ENCODE data around the gene ATAD3A.
"Not testable (repeated sequence)": the region's sequence is repeated elsewhere in the genome, so short reads cannot be mapped to it uniquely, and the experiment has no call there.

ATAD3A gene

GRCh38 chr1:1524750-1525383 lies 12.9 kb downstream of the ATAD3A start:
- not testable (repeated sequence) for DNase-seq

GRCh38 chr1:1526476-1526875 lies 14.5 kb downstream of the ATAD3A start:
- DNase-seq = not testable (repeated sequence)

DNA sequence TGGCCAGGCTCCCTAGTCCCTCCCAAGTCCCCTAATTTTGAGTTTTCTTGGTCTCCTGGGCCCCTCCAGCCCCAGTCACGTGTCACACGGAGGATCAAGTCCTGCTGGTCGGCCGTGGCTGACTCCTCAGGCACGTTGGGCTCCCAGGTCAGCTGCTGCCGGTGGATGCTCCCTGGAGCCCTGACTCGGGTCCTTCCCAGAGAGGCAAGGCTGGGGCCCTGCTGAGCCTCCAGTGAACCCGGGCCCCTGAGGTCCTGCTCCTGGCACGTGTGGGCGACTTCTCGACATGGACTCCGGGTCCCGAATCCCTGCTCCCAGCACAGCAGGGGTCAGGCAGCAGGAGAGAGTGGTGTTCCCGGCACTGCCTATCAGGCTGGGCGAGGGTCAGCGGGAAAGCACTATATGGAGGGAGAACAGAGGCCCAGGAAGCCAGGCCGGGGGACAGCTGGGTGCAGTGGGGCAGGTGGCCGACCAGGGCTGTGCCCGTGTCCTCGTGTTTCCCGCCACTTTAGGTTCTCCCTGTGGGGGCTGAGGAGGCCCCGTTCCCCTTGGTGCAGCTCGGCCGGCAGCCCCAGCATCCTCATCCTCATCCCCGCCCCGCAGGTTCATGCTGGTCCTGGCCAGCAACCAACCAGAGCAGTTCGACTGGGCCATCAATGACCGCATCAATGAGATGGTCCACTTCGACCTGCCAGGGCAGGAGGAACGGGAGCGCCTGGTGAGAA lies 15.3 kb downstream of the ATAD3A start:
- DNase-seq = no peak

DNA sequence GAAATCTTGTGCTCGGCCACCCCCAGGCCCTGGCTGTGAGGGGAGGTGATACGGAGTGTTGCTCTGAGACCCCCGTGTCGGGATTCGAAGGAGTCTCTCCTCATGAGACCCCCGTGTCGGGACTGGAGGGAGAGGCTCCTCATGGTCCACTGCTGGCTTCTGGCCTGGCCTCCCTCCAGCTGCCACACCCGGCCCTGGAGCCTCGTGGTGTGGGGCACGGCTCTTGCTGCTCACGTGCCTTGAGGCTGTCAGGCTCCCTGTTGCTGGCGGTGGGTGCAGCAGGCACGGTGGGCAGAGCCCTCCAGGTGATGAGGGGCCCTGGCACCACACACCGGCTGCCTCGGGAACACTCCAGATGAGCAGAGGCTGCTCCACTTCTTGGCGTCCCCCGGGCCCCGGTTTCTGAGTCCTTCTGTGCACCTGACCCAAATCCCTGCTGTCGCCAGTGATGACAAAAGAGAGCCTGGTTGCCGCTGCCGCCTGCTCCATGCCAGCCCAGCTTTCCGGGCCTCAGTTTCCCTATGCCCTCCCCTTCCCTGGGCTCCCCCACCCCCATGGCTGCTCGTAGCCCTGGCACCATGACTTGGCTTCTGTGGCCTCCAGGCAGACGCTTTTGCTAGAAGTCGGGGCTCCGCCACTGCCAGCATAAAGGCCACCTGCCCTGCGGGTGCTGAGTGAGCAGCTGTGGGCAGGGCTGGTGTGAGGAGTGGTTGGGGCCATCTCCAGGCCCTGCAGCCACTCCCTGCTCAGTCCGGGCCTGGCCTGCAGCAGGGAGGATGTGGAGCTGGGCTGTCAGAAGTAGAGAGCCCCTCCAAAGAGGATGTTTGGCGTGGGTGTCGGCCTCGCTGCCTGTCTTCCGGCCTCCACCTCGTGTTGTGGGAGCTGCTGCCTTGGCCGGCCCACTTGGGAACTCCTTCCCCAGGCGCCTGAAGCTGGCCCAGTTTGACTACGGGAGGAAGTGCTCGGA lies 16.6 kb downstream of the ATAD3A start:
- no peak for DNase-seq

DNA sequence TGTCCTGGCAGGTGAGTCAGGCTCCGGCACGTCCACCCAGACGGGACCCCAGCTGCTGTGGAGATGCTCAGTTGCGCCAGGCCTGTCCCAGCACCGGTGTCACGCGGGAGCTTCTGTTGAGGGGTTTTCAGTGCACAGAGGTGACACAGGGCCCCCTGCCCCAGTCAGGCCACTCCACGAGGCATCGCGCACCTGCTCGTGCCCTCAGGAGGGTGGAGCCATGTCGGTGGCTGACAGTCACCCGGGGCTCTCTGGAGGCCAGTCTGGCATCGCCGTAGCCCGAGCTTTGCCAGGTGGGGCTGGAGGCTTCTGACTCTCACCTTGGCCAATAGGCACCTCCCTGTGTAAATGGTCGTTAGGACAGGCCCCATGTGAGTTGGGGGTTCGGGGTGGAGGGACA lies 17.4 kb downstream of the ATAD3A start:
- DNase-seq = no peak

DNA sequence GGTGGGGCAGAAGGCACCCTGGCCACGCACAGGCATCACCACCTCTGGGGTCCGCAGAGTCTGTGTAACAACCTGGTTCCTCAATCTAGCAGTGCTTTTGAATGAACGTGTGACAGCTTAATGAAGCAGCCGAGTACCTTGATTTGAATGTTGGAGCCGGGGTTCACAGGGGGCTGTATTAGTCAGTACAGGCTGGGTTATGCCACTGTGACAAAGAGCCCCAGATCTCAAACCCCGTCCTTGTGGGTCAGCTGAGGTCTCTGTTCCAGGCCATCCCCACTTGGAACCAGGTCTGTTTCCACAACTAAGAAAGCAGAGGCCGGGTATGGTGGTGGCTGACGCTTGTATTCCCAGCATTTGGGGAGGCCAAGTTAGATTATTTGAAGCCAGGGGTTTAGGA lies 18.0 kb downstream of the ATAD3A start:
- no peak for DNase-seq

DNA sequence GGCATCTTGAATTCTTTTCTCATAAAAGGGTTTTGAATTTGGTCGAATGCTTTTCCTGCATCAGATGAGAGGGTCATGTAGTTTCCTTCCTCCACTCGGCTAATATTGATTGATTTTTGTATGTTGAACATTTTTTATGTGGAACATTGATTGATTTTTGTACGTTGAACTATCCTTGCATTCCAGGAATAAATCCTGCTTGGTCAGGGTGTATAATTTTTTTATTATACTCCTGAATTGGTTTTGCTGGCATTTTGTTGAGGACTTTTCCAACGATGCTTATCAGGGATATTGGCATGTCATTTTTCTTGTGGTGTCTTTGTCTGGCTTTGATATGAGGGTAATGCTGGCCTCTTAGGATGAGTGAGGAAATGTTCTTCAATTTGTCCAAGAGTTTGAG lies 20.0 kb downstream of the ATAD3A start:
- DNase-seq = no peak

GRCh38 chr1:1533176-1533893 lies 21.4 kb downstream of the ATAD3A start:
- DNase-seq = not testable (repeated sequence)

DNA sequence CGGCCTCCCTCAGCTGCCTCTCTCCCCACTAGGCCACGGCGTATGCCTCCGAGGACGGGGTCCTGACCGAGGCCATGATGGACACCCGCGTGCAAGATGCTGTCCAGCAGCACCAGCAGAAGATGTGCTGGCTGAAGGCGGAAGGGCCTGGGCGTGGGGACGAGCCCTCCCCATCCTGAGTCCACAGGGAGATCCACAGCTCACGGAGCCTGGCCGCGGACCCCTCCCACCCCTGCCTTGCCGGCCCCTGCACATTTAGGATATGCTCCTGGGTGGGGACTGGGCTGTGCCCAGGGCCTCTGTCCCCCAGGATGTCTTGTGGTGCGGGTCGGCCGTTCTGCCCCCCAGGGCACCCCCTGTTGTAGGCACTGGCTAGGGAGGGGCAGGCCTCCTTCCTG lies 21.9 kb downstream of the ATAD3A start:
- not testable (repeated sequence) for DNase-seq

DNA sequence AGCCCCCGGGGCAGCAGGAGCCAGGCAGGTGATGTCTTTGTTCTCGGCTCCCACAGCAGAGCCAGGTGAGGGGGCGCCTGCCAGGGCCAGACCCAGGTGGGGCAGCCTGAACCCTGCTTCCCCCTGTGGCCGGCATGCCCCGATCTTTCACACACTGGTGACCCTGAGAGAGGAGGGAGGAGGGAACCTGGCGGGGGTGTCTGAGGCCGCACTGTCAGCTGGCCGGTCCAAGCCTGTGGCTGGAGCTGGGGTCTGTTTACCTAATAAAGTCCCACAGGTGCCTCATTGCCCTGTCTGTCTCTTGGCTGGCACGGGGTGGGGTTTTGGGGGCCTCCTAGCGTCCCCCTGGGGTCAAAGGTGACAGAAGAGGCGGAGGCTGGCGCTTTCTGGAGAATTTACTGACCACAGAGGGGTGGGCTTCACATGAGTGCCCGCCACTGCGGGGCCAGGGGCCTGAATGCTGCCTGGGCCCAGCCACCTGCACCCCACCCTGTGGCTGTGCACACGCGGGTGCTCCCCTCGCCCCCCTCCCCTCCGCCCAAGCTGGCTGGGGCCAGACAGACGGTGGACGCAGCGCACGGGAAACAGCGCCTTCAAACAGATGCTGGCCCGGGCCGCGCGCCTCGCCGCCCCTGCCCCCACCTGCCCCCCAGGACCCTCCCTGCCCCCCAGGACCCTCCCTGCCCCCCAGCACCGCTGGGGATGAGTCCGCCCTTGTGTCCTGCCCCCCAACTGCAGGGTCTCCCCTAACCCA lies 22.6 kb downstream of the ATAD3A start:
- no peak for DNase-seq

DNA sequence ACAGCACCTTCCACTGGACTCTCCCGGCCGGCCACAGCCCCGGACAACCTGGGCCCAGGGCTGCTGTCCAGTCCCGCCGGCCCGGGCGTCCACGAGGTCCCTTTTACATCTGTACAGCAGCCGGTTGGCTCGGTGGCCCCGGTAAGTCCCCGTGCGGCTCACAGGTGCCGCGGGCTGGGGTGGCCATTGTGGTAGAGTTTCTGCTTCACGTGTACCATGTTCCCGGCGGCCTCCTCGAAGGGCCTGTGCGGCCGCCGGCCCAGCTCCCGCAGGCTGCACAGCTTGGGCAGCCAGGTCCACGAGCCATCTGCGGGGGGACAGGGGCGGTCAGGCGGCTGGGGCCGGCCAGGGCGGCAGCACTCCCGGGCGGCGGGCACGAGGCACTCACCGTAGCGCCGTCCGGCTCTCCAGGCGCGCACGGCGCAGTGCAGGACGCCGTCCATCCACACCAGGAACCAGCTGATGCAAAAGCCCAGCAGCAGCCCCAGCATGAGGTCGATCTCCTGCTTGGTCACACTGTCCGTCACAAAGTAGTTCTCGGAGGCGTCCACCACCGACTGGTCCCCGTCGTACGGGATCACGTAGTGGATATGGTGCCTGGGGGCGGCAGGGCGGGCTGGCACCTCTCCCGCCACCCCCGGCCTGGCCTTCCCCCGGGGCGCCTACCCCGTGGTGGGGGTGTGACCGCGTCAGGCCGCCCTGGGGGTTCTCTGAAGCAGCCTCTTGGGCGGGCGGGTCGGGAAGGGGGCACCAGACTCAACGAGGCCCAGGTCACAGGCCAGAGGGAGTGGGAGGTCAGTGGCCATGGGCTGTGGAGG lies 23.4 kb downstream of the ATAD3A start:
- no peak for DNase-seq

GRCh38 chr1:1536019-1536937 lies 24.3 kb downstream of the ATAD3A start:
- no peak for DNase-seq

- DNase-seq = no peak
These were observed 25.1 kb downstream of the ATAD3A start for GRCh38 chr1:1536938-1537546.

GRCh38 chr1:1537626-1538250 lies 25.8 kb downstream of the ATAD3A start:
- DNase-seq = no peak

DNA sequence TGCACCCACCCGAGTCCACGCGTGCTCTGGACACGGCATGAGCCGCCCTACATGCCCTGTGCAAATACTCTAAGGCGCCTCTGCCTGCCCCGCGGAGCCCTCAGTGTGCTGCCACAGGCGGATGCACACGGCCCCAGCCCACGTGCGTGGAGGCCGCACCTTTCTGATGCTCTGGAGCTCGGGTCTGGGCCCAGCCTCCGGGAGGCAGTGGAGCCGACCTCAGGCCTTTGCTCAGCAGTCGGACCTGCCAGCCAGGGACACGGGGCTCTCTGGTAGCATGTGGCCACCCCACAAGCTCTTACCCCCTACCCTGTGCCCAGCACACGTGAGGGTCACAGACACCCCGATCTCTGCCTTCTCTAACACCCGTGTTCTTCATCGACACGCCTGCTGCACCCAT lies 26.4 kb downstream of the ATAD3A start:
- no peak for DNase-seq

DNA sequence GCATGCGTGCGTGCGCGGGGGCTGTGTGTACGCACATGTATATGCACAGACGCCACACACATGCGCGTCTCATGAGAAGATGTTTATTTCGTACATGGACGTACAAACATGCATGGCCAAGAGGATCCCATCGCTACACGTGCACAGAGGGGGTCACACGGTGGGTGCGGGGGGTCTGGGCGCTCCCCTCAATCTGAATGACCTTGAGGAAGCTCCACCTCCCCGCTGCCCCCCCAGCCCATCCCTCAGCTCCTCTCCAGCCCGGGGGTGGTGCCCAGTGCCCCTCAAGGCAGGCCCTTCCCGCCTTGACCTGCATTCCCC lies 27.0 kb downstream of the ATAD3A start:
- no peak for DNase-seq

DNA sequence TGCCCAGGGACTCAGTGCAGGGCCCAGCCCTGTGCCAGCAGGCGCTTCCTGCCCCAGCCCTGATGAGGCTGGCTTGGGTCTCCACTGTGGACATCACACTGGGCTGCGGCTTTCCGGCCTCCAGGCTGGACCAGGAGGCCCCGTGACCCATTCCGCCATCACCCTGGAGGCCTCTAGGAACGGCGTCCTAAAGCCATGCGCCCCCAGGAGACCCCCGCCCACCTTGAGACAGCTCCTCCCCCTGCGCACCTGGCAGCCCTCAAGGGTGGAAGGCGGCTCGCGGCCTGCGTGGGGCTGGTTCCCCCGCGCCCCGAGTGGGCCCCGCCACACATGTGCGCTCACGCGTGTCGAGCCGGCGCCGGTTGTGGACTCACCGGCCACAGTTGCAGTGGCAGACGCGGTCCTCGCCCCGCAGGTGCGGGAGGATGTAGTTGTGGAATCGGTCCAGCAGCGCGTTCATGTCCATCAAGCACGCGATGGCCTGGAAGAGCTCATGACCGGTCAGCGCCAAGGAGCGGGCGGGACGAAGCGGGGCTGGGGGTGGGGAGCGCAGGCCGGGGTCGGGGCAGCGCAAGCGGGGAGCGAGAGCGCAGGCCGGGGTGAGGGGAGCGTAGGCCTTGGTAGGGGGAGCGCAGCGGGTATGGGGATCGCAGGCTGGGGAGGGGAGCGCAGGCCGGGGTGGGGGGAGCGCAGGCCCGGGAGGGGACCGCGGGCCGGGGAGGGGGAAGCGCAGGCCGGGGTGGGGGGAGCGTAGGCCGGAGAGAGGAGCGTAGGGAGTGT lies 27.5 kb downstream of the ATAD3A start:
- DNase-seq = no peak

DNA sequence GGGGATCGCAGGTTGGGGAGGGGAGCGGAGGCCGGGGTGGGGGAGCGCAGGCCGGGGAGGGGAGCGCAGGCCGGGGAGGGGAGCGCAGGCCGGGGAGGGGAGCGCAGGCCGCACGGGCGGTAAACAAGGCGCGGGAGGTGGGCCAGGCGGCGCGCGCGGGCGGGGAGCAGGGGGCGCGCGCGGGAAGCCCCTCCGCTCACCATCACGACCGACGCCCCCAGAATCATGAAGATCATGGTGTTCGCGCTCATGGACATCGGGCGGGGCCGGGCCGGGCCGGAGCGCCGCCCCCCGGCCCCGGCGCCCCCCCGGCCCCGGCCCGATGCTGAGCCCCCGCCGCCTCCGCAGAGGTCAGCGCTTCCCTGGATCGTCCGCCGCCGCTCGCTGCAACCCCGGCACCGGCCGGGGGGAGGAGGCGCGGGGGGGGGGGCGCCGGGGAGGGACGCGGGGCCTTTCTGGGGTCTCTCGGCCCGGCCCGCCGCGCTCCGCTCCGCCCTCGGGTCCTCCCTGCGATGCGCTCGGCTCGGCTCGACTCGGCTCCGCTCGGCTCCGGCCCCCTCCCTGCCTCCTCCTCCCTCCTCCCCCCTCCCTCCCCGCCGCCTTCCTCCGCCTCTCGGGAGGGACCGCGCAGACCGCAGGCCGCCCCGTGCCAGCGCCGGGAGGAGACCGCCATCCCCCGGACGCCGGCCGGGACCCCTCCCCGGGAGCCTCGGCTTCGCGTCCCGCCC lies 28.3 kb downstream of the ATAD3A start, which contains the start of gene TMEM240:
Gene TMEM240 (minus strand): TSS at position 535 of the 728 bp plus-strand sequence. CDS start 278 bp downstream, at position 257.
- DNase-seq = peak; percentile 78
